HL-60 (cell line): ENCODE measurements around the gene FHDC1.

ENCODE experiments used
- DNase-seq, 2 experiments: peaks; one replicate each; pipeline ENCODE4 v3.0.0-alpha.2; 2010 to 2020; ENCODE audit warnings: low read depth in 1 of 2, low spot score in 1 of 2
- H3K27ac ChIP-seq: fragments of 250-450 bp; sonication (Bioruptor Pico); replicated peaks from 2 replicates; pipeline ENCODE4 v1.5.1; 2020; ENCODE audit warnings: mild to moderate bottlenecking, moderate library complexity
- H3K27me3 ChIP-seq: fragments of 250-450 bp; sonication (Bioruptor Pico); 2 replicates; pipeline ENCODE4 v1.5.1; 2021; ENCODE audit warnings: mild to moderate bottlenecking, moderate library complexity; ENCODE audit not compliant: insufficient read depth, poor library complexity, severe bottlenecking
- H3K4me3 ChIP-seq: replicated peaks from 2 replicates; pipeline ENCODE4 v1.5.1; 2011; ENCODE audit warnings: mild to moderate bottlenecking, control low read depth, low read length; ENCODE audit not compliant: insufficient read depth
- GABPA ChIP-seq: IDR thresholded peaks from 2 replicates; pipeline ENCODE4 v1.6.1; 2012; ENCODE audit warnings: low read depth
- POLR2AphosphoS5 ChIP-seq: IDR thresholded peaks from 2 replicates; pipeline ENCODE4 v1.6.1; 2012; ENCODE audit warnings: low read depth
- SPI1 ChIP-seq: IDR thresholded peaks from 2 replicates; pipeline ENCODE4 v1.6.1; 2012; ENCODE audit warnings: low read depth, mild to moderate bottlenecking, borderline replicate concordance
- TF ChIP-seq, protein P1 (sequence below): IDR thresholded peaks from one replicate; pipeline ENCODE4 v1.5.1; 2011; ENCODE audit warnings: low read length, control low read depth, inconsistent platforms; ENCODE audit not compliant: insufficient read depth
- TF ChIP-seq, protein P2 (sequence below): IDR thresholded peaks from 2 replicates; pipeline ENCODE4 v1.6.1; 2012; ENCODE audit warnings: low read depth; ENCODE audit not compliant: insufficient replicate concordance

FHDC1 gene

DNA sequence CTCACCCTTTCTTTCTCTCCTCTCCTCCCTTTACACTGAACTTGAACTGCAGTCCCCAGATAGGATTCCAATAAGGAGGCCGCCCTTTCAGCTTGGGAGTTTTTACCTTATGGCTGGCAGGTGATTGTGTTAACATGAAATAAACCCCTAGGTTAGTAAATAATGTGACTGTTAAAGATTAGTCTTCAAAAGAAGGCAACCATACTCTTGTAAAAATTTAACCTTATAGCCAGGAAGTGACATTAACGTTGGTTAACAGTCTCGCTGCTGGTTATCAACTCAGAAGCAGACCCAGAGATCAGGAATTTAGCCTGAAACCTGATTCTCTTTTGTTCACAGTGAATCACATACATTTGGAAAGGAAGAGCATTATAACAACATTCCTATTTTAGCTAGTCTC lies 15.2 kb downstream of the FHDC1 start:
- H3K27ac ChIP-seq = no peak overlapping the region
- TF ChIP-seq POLR2AphosphoS5 (no peak), SPI1 (no peak), GABPA (no peak)
- TF ChIP-seq, protein P1, sequence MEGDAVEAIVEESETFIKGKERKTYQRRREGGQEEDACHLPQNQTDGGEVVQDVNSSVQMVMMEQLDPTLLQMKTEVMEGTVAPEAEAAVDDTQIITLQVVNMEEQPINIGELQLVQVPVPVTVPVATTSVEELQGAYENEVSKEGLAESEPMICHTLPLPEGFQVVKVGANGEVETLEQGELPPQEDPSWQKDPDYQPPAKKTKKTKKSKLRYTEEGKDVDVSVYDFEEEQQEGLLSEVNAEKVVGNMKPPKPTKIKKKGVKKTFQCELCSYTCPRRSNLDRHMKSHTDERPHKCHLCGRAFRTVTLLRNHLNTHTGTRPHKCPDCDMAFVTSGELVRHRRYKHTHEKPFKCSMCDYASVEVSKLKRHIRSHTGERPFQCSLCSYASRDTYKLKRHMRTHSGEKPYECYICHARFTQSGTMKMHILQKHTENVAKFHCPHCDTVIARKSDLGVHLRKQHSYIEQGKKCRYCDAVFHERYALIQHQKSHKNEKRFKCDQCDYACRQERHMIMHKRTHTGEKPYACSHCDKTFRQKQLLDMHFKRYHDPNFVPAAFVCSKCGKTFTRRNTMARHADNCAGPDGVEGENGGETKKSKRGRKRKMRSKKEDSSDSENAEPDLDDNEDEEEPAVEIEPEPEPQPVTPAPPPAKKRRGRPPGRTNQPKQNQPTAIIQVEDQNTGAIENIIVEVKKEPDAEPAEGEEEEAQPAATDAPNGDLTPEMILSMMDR = no peak
- TF ChIP-seq, protein P2, sequence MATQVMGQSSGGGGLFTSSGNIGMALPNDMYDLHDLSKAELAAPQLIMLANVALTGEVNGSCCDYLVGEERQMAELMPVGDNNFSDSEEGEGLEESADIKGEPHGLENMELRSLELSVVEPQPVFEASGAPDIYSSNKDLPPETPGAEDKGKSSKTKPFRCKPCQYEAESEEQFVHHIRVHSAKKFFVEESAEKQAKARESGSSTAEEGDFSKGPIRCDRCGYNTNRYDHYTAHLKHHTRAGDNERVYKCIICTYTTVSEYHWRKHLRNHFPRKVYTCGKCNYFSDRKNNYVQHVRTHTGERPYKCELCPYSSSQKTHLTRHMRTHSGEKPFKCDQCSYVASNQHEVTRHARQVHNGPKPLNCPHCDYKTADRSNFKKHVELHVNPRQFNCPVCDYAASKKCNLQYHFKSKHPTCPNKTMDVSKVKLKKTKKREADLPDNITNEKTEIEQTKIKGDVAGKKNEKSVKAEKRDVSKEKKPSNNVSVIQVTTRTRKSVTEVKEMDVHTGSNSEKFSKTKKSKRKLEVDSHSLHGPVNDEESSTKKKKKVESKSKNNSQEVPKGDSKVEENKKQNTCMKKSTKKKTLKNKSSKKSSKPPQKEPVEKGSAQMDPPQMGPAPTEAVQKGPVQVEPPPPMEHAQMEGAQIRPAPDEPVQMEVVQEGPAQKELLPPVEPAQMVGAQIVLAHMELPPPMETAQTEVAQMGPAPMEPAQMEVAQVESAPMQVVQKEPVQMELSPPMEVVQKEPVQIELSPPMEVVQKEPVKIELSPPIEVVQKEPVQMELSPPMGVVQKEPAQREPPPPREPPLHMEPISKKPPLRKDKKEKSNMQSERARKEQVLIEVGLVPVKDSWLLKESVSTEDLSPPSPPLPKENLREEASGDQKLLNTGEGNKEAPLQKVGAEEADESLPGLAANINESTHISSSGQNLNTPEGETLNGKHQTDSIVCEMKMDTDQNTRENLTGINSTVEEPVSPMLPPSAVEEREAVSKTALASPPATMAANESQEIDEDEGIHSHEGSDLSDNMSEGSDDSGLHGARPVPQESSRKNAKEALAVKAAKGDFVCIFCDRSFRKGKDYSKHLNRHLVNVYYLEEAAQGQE = no peak
- no peaks in the 10 kb centered on the region for H3K27me3 ChIP-seq
- no peak for DNase-seq
- H3K4me3 ChIP-seq = no peak overlapping the region

- DNase-seq = no peak
- no peaks in the 10 kb centered on the region for H3K27me3 ChIP-seq
- H3K4me3 ChIP-seq = no peak overlapping the region
- TF ChIP-seq GABPA = no peak
- no peak for TF ChIP-seq POLR2AphosphoS5
- TF ChIP-seq, protein P1 = no peak
- no peak for TF ChIP-seq SPI1
- TF ChIP-seq, protein P2 = no peak
- no peak overlapping the region for H3K27ac ChIP-seq
These were observed 17.4 kb downstream of the FHDC1 start for GRCh38 chr4:152953514-152953913.

- no peak for TF ChIP-seq SPI1
- H3K4me3 ChIP-seq = no peak overlapping the region
These were observed 18.6 kb downstream of the FHDC1 start for GRCh38 chr4:152954741-152955140.

DNA sequence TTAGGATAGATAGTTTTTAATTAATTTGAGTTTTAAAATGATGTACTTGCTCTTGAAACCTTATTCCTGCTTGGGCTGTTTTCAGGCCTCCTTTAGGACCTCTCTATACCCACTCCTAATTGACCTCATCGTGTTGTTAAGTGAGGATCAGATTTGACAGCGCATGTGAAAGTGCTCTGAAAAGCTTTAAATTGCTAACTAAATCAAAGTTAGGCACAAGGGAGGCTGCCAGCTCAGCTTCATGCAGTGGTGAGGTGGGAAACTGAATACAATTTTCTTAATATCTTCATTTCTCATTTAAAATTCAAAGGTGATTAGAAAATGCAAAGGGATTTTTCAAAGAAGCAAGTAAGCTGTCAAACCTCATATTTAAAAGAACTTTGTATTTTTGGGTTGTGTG lies 20.0 kb downstream of the FHDC1 start:
- no peaks in the 10 kb centered on the region for H3K27me3 ChIP-seq
- no peak overlapping the region for H3K4me3 ChIP-seq
- no peak for TF ChIP-seq SPI1
- no peak for TF ChIP-seq POLR2AphosphoS5
- TF ChIP-seq, protein P1 = no peak
- no peak for TF ChIP-seq GABPA
- TF ChIP-seq, protein P2 = no peak
- no peak for DNase-seq
- H3K27ac ChIP-seq = no peak overlapping the region

More at GRCh38 chr4:152954741-152955140, 18.6 kb downstream of the FHDC1 start:
- H3K27ac ChIP-seq = no peak overlapping the region
- no peaks in the 10 kb centered on the region for H3K27me3 ChIP-seq
- DNase-seq = no peak
